IMR-90 (cell line): ENCODE measurements around the gene REPS1.

ENCODE experiments used
- CEBPB ChIP-seq: IDR thresholded peaks from 2 replicates; pipeline ENCODE4 v1.6.1; 2012; ENCODE audit warnings: low read depth, low read length, improper control_type of control experiment
- CHD1 ChIP-seq: IDR thresholded peaks from 2 replicates; pipeline ENCODE4 v1.6.1; 2012; ENCODE audit warnings: low read depth, low read length, improper control_type of control experiment
- FOS ChIP-seq: fragments of 150-350 bp; IDR thresholded peaks from 2 replicates; pipeline ENCODE4 v1.6.1; 2016; ENCODE audit warnings: low read depth, low read length
- POLR2A ChIP-seq: IDR thresholded peaks from 2 replicates; pipeline ENCODE4 v1.6.1; 2012; ENCODE audit warnings: mild to moderate bottlenecking, low read depth, low read length
- RAD21 ChIP-seq: IDR thresholded peaks from 2 replicates; pipeline ENCODE4 v1.6.1; 2012; ENCODE audit warnings: low read length, improper control_type of control experiment
- RFX5 ChIP-seq: IDR thresholded peaks from 2 replicates; pipeline ENCODE4 v1.8.0; 2012; ENCODE audit warnings: low read depth, mild to moderate bottlenecking, low read length, moderate library complexity
- SMC3 ChIP-seq: fragments of 150-350 bp; IDR thresholded peaks from 2 replicates; pipeline ENCODE4 v1.6.1; 2016; ENCODE audit warnings: low read depth, mild to moderate bottlenecking, antibody characterized with exemption, low read length, moderate library complexity
- TF ChIP-seq, protein P1 (sequence below): conservative IDR thresholded peaks from 2 replicates; pipeline ENCODE4 v1.5.1; 2012; ENCODE audit warnings: mild to moderate bottlenecking, low read depth, low read length, improper control_type of control experiment
- TF ChIP-seq, protein P2 (sequence below): fragments of 150-350 bp; IDR thresholded peaks from 2 replicates; pipeline ENCODE4 v1.6.1; 2017; ENCODE audit warnings: mild to moderate bottlenecking, antibody characterized with exemption, low read length, low read depth
- TF ChIP-seq, protein P3 (sequence below): fragments of 150-350 bp; IDR thresholded peaks from 2 replicates; pipeline ENCODE4 v1.6.1; 2016; ENCODE audit warnings: low read depth, mild to moderate bottlenecking, low read length, moderate library complexity, borderline replicate concordance

DNA sequence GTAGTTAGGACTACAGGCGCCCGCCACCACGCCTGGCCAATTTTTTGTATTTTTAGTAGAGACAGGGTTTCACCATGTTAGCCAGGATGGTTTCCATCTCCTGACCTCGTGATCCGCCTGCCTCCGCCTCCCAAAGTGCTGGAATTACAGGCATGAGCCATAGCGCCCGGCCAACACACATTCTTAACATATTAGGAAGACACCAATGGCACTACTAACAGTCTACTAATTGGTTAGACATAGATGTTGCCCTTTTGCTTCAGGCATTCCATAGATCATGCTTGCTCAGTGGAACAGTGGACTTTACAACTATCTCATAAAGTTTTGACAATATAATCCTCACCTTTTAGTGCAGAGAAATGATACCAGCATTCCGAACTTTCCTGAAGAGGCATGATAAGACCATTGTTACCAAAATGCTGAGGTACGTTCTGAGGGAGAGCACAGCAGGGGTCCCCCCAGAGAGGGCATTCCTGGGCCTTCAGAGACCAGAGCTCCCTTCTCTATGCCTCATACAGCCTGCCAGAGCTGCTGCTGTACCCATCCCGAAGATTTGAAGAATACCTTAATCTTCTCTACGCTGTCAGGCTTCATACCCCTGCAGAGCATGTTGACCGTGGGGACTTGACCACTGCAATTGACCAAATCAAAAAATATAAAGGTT, 102.8 kb downstream of the REPS1 start:
- TF ChIP-seq POLR2A (no peak), RFX5 (no peak), RAD21 (no peak), SMC3 (no peak), FOS (no peak), CEBPB (no peak), CHD1 (no peak)
- TF ChIP-seq, protein P1, sequence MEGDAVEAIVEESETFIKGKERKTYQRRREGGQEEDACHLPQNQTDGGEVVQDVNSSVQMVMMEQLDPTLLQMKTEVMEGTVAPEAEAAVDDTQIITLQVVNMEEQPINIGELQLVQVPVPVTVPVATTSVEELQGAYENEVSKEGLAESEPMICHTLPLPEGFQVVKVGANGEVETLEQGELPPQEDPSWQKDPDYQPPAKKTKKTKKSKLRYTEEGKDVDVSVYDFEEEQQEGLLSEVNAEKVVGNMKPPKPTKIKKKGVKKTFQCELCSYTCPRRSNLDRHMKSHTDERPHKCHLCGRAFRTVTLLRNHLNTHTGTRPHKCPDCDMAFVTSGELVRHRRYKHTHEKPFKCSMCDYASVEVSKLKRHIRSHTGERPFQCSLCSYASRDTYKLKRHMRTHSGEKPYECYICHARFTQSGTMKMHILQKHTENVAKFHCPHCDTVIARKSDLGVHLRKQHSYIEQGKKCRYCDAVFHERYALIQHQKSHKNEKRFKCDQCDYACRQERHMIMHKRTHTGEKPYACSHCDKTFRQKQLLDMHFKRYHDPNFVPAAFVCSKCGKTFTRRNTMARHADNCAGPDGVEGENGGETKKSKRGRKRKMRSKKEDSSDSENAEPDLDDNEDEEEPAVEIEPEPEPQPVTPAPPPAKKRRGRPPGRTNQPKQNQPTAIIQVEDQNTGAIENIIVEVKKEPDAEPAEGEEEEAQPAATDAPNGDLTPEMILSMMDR, result no peak
- TF ChIP-seq, protein P2, sequence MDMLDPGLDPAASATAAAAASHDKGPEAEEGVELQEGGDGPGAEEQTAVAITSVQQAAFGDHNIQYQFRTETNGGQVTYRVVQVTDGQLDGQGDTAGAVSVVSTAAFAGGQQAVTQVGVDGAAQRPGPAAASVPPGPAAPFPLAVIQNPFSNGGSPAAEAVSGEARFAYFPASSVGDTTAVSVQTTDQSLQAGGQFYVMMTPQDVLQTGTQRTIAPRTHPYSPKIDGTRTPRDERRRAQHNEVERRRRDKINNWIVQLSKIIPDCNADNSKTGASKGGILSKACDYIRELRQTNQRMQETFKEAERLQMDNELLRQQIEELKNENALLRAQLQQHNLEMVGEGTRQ, result no peak
- TF ChIP-seq, protein P3, sequence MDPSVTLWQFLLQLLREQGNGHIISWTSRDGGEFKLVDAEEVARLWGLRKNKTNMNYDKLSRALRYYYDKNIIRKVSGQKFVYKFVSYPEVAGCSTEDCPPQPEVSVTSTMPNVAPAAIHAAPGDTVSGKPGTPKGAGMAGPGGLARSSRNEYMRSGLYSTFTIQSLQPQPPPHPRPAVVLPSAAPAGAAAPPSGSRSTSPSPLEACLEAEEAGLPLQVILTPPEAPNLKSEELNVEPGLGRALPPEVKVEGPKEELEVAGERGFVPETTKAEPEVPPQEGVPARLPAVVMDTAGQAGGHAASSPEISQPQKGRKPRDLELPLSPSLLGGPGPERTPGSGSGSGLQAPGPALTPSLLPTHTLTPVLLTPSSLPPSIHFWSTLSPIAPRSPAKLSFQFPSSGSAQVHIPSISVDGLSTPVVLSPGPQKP, result no peak
